HepG2 (cell line): ENCODE data around the gene WDR26. TPM values are rescaled to one million over a fixed set of nuclear protein-coding genes. Genes with fewer than 3 reads are reported as not detected.

Experiments
- BORCS8-MEF2B ChIP-seq: sonication (generic); formaldehyde crosslinking; IDR thresholded peaks from 2 replicates; pipeline ENCODE4 v1.8.0; 2022; ENCODE audit warnings: mild to moderate bottlenecking, missing genetic modification reagents
- CSRNP1 ChIP-seq: sonication (generic); formaldehyde crosslinking; IDR thresholded peaks from 2 replicates; pipeline ENCODE4 v1.8.1; 2023; ENCODE audit warnings: mild to moderate bottlenecking, missing genetic modification reagents
- FLYWCH1 ChIP-seq: sonication (generic); formaldehyde crosslinking; IDR thresholded peaks from 2 replicates; pipeline ENCODE4 v1.8.1; 2023; ENCODE audit warnings: mild to moderate bottlenecking, missing genetic modification reagents
- FOSL2 ChIP-seq: sonication (generic); formaldehyde crosslinking; IDR thresholded peaks from 2 replicates; pipeline ENCODE4 v1.4.0; 2020; ENCODE audit warnings: missing genetic modification reagents
- FOXK2 ChIP-seq: fragments of 450-650 bp; IDR thresholded peaks from 2 replicates; pipeline ENCODE4 v1.6.1; 2016
- MLLT10 ChIP-seq: sonication (generic); formaldehyde crosslinking; IDR thresholded peaks from 2 replicates; pipeline ENCODE4 v1.4.0; 2020; ENCODE audit warnings: missing genetic modification reagents
- NKX3-1 ChIP-seq: sonication (generic); formaldehyde crosslinking; IDR thresholded peaks from 2 replicates; pipeline ENCODE4 v1.5.0; 2020; ENCODE audit warnings: missing genetic modification reagents
- SALL1 ChIP-seq: sonication (generic); formaldehyde crosslinking; IDR thresholded peaks from 2 replicates; pipeline ENCODE4 v1.8.0; 2022; ENCODE audit warnings: mild to moderate bottlenecking, missing genetic modification reagents
- SMAD3 ChIP-seq: sonication (generic); formaldehyde crosslinking; IDR thresholded peaks from 2 replicates; pipeline ENCODE4 v1.4.0; 2020; ENCODE audit warnings: missing genetic modification reagents
- SMC3 ChIP-seq: IDR thresholded peaks from 2 replicates; pipeline ENCODE4 v1.6.1; 2011; ENCODE audit warnings: low read length, improper control_type of control experiment
- ZFP37 ChIP-seq: sonication (generic); formaldehyde crosslinking; IDR thresholded peaks from 2 replicates; pipeline ENCODE4 v1.4.0; 2020; ENCODE audit warnings: missing genetic modification reagents, borderline replicate concordance
- ZNF121 ChIP-seq: sonication (generic); formaldehyde crosslinking; IDR thresholded peaks from 2 replicates; pipeline ENCODE4 v1.5.0; 2020; ENCODE audit warnings: mild to moderate bottlenecking, missing genetic modification reagents
- ZNF17 ChIP-seq: sonication (generic); formaldehyde crosslinking; IDR thresholded peaks from 2 replicates; pipeline ENCODE4 v1.5.0; 2020; ENCODE audit warnings: mild to moderate bottlenecking, missing genetic modification reagents
- ZNF207 ChIP-seq: fragments of 450-650 bp; IDR thresholded peaks from 2 replicates; pipeline ENCODE4 v1.6.1; 2016; ENCODE audit warnings: antibody characterized with exemption, borderline replicate concordance
- ZNF275 ChIP-seq: sonication (generic); formaldehyde crosslinking; IDR thresholded peaks from 2 replicates; pipeline ENCODE4 v1.8.0; 2022; ENCODE audit warnings: missing genetic modification reagents, mild to moderate bottlenecking, inconsistent platforms, borderline replicate concordance
- ZNF280D ChIP-seq: sonication (generic); formaldehyde crosslinking; IDR thresholded peaks from 2 replicates; pipeline ENCODE4 v1.5.1; 2020; ENCODE audit warnings: mild to moderate bottlenecking, missing genetic modification reagents
- ZNF331 ChIP-seq: sonication (generic); formaldehyde crosslinking; IDR thresholded peaks from 2 replicates; pipeline ENCODE4 v1.4.0; 2020; ENCODE audit warnings: missing genetic modification reagents
- ZNF446 ChIP-seq: sonication (generic); formaldehyde crosslinking; IDR thresholded peaks from 2 replicates; pipeline ENCODE4 v1.5.0; 2020; ENCODE audit warnings: mild to moderate bottlenecking, missing genetic modification reagents
- ZNF496 ChIP-seq: sonication (generic); formaldehyde crosslinking; IDR thresholded peaks from 2 replicates; pipeline ENCODE4 v1.8.1; 2023; ENCODE audit warnings: mild to moderate bottlenecking, moderate library complexity, missing genetic modification reagents; ENCODE audit not compliant: insufficient replicate concordance
- ZNF564 ChIP-seq: sonication (generic); formaldehyde crosslinking; IDR thresholded peaks from 2 replicates; pipeline ENCODE4 v1.8.1; 2023; ENCODE audit warnings: mild to moderate bottlenecking, missing genetic modification reagents
- ZSCAN31 ChIP-seq: sonication (generic); formaldehyde crosslinking; IDR thresholded peaks from 2 replicates; pipeline ENCODE4 v1.5.0; 2020; ENCODE audit warnings: low read depth, mild to moderate bottlenecking, missing genetic modification reagents
- polyA plus RNA-seq, 8 experiments: library from polyadenylated mRNA; depleted of rRNA in 3 of 8; stranded (reverse) in 7 of 8; unstranded in 1 of 8; fragments of >200 nt; fragmentation: Illumina TruSeq in 4 of 8; extraction: Trizol in 4 of 8; gene quantifications; 2 replicates each; pipeline versions ENCODE4 v1.2.1 to v1.2.3, GENCODE V29; 2011 to 2016; ENCODE audit warnings: low read depth in 4 of 8, missing spikeins in 1 of 8, mixed read lengths in 1 of 8; ENCODE audit not compliant: insufficient read depth in 1 of 8
- total RNA-seq, 5 experiments: library from RNA; depleted of rRNA; stranded (reverse); fragments of >200 nt; fragmentation: Illumina TruSeq; extraction: Trizol; gene quantifications; 2 replicates each; pipeline ENCODE4 v1.2.3, GENCODE V29; 2016; ENCODE audit warnings: low read depth in 1 of 5
- TF ChIP-seq, protein P1 (sequence below): sonication (generic); formaldehyde crosslinking; conservative IDR thresholded peaks from 2 replicates; pipeline ENCODE4 v1.8.0; 2022; ENCODE audit warnings: low read depth, missing genetic modification reagents
- TF ChIP-seq, protein P2 (sequence below): sonication (generic); formaldehyde crosslinking; IDR thresholded peaks from 2 replicates; pipeline ENCODE4 v1.9.0; 2021; ENCODE audit warnings: missing genetic modification reagents, mild to moderate bottlenecking, borderline replicate concordance

WDR26 gene
- total and polyA plus RNA-seq, 2 of the 13 experiments (the other 11 are each of a cell fraction or from before 2014, with no cell fraction given): 13.2 to 23.7 TPM

GRCh38 chr1:224454402-224455055, 19.9 kb upstream of the WDR26 start (continued):
- TF ChIP-seq, protein P1, sequence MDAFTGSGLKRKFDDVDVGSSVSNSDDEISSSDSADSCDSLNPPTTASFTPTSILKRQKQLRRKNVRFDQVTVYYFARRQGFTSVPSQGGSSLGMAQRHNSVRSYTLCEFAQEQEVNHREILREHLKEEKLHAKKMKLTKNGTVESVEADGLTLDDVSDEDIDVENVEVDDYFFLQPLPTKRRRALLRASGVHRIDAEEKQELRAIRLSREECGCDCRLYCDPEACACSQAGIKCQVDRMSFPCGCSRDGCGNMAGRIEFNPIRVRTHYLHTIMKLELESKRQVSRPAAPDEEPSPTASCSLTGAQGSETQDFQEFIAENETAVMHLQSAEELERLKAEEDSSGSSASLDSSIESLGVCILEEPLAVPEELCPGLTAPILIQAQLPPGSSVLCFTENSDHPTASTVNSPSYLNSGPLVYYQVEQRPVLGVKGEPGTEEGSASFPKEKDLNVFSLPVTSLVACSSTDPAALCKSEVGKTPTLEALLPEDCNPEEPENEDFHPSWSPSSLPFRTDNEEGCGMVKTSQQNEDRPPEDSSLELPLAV: no peak
- peak; percentile 21; the same call in 1 of the 2 replicates for TF ChIP-seq FOXK2
- TF ChIP-seq, protein P2, sequence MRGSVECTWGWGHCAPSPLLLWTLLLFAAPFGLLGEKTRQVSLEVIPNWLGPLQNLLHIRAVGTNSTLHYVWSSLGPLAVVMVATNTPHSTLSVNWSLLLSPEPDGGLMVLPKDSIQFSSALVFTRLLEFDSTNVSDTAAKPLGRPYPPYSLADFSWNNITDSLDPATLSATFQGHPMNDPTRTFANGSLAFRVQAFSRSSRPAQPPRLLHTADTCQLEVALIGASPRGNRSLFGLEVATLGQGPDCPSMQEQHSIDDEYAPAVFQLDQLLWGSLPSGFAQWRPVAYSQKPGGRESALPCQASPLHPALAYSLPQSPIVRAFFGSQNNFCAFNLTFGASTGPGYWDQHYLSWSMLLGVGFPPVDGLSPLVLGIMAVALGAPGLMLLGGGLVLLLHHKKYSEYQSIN (CRISPR knock-in tag): no peak
- no peak for TF ChIP-seq ZNF280D (CRISPR knock-in tag)
- peak; percentile 33; the same call in 1 of the 2 replicates for TF ChIP-seq SALL1 (CRISPR knock-in tag)
- no peak for TF ChIP-seq SMC3
- TF ChIP-seq NKX3-1 (CRISPR knock-in tag): no peak
- no peak for TF ChIP-seq SMAD3 (CRISPR knock-in tag)
- TF ChIP-seq FLYWCH1 (CRISPR knock-in tag): no peak
- TF ChIP-seq ZNF121 (CRISPR knock-in tag): no peak
- no peak for TF ChIP-seq ZNF207
- TF ChIP-seq ZNF446 (CRISPR knock-in tag): no peak
- no peak for TF ChIP-seq ZNF17 (CRISPR knock-in tag)
- 0 out of 2 replicates have a peak, but pooled peaks have one; percentile 28 for TF ChIP-seq ZNF331 (CRISPR knock-in tag)
- no peak for TF ChIP-seq MLLT10
- TF ChIP-seq ZNF275 (CRISPR knock-in tag): no peak
- no peak for TF ChIP-seq ZFP37 (CRISPR knock-in tag)
- TF ChIP-seq BORCS8-MEF2B: no peak
- TF ChIP-seq FOSL2: no peak
- no peak for TF ChIP-seq ZNF564 (CRISPR knock-in tag)
- TF ChIP-seq ZSCAN31 (CRISPR knock-in tag): no peak
- TF ChIP-seq ZNF496 (CRISPR knock-in tag): no peak
- no peak for TF ChIP-seq CSRNP1 (CRISPR knock-in tag)
